ENCODE measurements around the gene SLC9A2.

- TF ChIP-seq NFE2 (CRISPR knock-in tag; IDR thresholded peaks at IDR 0.05) (no peak), YY1 (IDR thresholded peaks at IDR 0.05; ENCODE audit: insufficient read depth, insufficient replicate concordance, low read depth, low read length) (no peak), EZH2 (conservative IDR thresholded peaks at IDR 0.05; ENCODE audit: low read depth, low read length) (no peak), CTCF (CRISPR knock-in tag; IDR thresholded peaks at IDR 0.05) (no peak)
Observed at GRCh38 chr2:102674370-102674769, 55.0 kb downstream of the SLC9A2 start.

Data from HepG2 (cell line).